Measurements from ENCODE around the gene KAZN.

- no peak for TF ChIP-seq CTCF (IDR thresholded peaks at IDR 0.05)
- no peak for TF ChIP-seq POLR2AphosphoS5 (IDR thresholded peaks at IDR 0.05)
- TF ChIP-seq EP300 (IDR thresholded peaks at IDR 0.05): no peak
- TF ChIP-seq POLR2A (IDR thresholded peaks at IDR 0.05): no peak
Observed at GRCh38 chr1:14611792-14612191, 13.3 kb downstream of the KAZN start.
